ENCODE results near the gene SMAD3. TPM values are rescaled to one million over a fixed set of nuclear protein-coding genes. Genes with fewer than 3 reads are reported as not detected.
A peak's percentile ranks its signal among the peaks of the same experiment; 100 is the strongest.

The SMAD3 gene
- total and polyA plus RNA-seq, 7 donors, result 2.9 to 47.6 (median 29.3) TPM

DNA sequence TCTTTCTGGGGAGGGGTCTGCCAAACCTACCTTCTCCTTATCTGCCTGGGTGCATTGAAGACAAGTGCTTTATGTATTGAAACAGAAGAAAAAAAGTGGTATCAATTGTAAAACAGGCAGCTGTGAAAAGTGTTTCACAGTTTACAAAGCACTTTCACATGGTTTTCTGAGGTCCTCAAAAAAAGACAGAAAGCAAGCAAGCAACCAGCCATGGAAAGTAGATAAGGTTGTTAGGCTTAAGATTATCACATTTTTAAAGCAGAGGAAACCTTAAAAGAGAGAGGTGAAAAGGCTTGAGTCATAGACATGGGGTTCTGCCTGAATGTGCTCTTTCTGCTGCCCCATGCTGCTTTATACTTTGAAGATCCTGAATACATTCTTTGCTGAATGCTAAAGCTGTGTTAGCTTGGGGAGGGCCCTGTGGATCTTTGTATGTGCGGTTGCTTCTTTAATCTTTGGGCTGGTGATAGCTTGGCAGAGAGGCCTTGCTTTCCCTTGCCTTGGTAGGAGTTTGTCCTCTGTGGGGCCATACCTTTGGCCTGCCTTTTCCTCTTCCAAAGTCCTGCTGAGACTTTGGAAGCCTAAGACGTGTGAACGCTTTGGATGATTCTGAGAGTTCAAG is 2.6 kb downstream of the SMAD3 start:
- no peaks in the 10 kb centered on the region for H3K27me3 ChIP-seq (ENCODE audit: insufficient read depth in 3 of 3, low read length in 2 of 3)
- no peaks in the 10 kb centered on the region for H3K36me3 ChIP-seq (ENCODE audit: insufficient read depth in 1 of 2, low read depth in 1 of 2)
- WGBS, 3 donors, result 27 to 35% (median 34%) methylated on average over 3 of the region's 3 CpGs
- peaks cover 59% of the 10 kb centered on the region for H3K4me1 ChIP-seq
- intact Hi-C loops (cut with DNase I), result loop anchor here (5.0 to 10.0 kb wide), 6 partner anchors 41 to 237 kb away; partner anchors contain the start of genes AAGAB (in 2 of the 2) and IQCH (in 2 of the 2)
- TF ChIP-seq, protein P1, sequence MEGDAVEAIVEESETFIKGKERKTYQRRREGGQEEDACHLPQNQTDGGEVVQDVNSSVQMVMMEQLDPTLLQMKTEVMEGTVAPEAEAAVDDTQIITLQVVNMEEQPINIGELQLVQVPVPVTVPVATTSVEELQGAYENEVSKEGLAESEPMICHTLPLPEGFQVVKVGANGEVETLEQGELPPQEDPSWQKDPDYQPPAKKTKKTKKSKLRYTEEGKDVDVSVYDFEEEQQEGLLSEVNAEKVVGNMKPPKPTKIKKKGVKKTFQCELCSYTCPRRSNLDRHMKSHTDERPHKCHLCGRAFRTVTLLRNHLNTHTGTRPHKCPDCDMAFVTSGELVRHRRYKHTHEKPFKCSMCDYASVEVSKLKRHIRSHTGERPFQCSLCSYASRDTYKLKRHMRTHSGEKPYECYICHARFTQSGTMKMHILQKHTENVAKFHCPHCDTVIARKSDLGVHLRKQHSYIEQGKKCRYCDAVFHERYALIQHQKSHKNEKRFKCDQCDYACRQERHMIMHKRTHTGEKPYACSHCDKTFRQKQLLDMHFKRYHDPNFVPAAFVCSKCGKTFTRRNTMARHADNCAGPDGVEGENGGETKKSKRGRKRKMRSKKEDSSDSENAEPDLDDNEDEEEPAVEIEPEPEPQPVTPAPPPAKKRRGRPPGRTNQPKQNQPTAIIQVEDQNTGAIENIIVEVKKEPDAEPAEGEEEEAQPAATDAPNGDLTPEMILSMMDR (IDR thresholded peaks at IDR 0.05), result no peak
- H3K9me3 ChIP-seq, result no peaks in the 10 kb centered on the region
- H3K27ac ChIP-seq, result peak overlapping the region; percentile 92
- peak overlapping the region; percentile 91 for H3K4me3 ChIP-seq
- ATAC-seq (no peak), DNase-seq (no peak)

DNA sequence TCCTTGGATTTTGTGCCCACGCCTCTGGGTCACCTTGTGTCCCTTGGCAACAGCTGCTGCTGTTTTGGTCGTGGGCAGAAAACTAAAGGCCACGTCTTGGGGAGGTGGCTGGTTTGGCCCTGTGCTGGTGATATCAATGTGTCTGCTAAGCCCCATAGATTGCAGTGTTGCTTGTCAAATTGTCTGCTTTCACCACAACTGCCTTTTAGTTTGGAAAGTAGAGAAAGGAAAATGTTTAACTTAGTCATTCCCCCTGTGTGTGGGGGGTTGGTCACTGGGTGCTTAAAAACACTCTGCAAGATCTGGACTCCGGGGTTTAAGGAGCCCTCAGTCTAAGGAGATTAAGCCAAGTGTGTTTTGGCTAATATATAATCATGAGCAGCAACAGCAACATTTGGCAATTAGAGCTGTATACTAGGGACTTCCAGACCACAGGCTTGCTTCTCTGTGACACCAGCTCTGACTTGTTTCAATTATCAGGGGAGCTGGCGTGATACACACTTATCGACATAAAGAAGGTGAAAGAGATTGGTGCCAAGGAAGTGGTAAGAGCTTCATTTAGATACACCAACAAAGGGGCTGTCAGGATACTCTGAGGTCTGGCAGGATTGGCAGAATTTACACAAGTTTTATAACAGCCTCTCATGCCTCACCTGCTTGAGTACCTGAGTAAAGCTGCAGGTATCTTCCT is 3.5 kb downstream of the SMAD3 start:
- Histone ChIP-seq H3K4me1 (peaks cover 67% of the 10 kb centered on the region), H3K36me3 (ENCODE audit: insufficient read depth in 1 of 2, low read depth in 1 of 2) (no peaks in the 10 kb centered on the region), H3K27me3 (ENCODE audit: insufficient read depth in 3 of 3, low read length in 2 of 3) (no peaks in the 10 kb centered on the region), H3K27ac (peak overlapping the region; percentile 92), H3K4me3 (peak overlapping the region; percentile 91), H3K9me3 (no peaks in the 10 kb centered on the region)
- TF ChIP-seq, protein P1 (IDR thresholded peaks at IDR 0.05), result no peak
- DNase-seq (no peak), ATAC-seq (no peak)
- WGBS, 3 donors, result 25 to 44% (median 35%) methylated on average over 6 of the region's 6 CpGs
- intact Hi-C loops (cut with DNase I), result loop anchor here (5.0 to 10.0 kb wide), 6 partner anchors 42 to 236 kb away; partner anchors contain the start of genes AAGAB (in 2 of the 2) and IQCH (in 2 of the 2)

DNA sequence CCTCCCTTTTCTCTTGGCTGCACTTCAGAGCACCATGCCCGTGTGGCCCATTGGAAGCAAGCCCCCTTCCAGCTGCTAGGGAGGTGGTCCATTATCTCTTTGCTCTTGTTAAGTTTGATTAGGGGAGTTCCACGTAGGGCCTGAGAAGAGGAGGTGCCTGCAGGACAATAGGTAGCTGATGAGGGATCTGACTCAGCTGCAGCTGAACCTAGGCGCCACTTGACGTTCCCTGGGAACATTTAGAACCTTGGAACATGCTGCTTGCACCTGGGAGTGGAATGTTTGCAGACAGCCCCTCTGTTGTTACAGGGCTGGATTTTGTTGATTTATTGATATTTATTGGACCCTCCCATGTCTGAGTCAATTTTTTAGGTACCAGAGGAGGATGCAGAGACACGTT is 4.7 kb downstream of the SMAD3 start:
- Histone ChIP-seq H3K27ac (peak overlapping the region; percentile 92), H3K4me3 (no peak overlapping the region), H3K27me3 (ENCODE audit: insufficient read depth in 3 of 3, low read length in 2 of 3) (no peaks in the 10 kb centered on the region), H3K9me3 (no peaks in the 10 kb centered on the region), H3K4me1 (peaks cover 77% of the 10 kb centered on the region), H3K36me3 (ENCODE audit: insufficient read depth in 1 of 2, low read depth in 1 of 2) (no peaks in the 10 kb centered on the region)
- 35 to 78% (median 43%) methylated on average over 5 of the region's 5 CpGs for WGBS, 3 donors
- TF ChIP-seq, protein P1 (IDR thresholded peaks at IDR 0.05), result no peak
- ATAC-seq (peak in 1 of 4 donors; percentile 17), DNase-seq (no peak)
- intact Hi-C loops (cut with DNase I), result loop anchor here in 1 of 2 donors (10.0 kb wide), 1 partner anchor 1205 kb away; the partner anchor contains the start of gene FEM1B

DNA sequence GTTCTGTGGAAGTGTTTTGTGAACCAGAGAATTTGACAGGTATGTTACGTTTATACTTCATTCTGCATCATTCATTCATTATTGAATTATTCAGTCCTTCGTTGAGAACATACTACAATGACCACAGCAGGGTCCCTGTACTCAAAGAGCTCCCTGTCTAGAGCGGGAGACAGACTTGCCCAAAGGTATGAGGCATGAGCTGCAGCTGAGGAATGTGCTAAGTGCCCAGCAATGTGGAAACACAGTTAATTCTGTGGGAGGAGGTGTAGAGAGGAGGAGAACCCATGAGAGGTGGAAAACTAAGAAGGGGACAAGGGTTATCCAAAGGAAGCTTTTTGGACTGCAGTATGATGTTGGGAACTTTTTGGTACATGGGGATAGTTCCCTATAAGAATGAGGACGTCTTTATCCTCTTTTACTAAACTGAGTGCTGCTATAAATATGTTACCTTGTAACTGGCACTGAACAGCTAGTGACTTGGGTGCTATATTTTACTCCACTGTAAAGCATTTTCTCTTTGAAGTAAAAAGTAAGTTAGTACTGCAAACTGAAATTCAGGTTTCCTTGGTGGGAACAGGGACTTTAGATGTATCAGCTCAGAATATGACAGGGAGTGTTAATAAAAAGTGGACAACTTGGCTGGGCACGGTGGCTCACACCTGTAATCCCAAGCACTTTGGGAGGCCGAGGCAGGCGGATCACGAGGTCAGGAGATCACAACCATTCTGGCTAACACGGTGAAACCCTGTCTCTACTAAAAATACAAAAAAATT is 5.7 kb downstream of the SMAD3 start:
- Histone ChIP-seq H3K4me1 (peaks cover 87% of the 10 kb centered on the region), H3K27ac (peak overlapping the region; percentile 92), H3K9me3 (no peaks in the 10 kb centered on the region), H3K4me3 (no peak overlapping the region), H3K27me3 (ENCODE audit: insufficient read depth in 3 of 3, low read length in 2 of 3) (no peaks in the 10 kb centered on the region), H3K36me3 (ENCODE audit: insufficient read depth in 1 of 2, low read depth in 1 of 2) (no peaks in the 10 kb centered on the region)
- ATAC-seq (peak in 1 of 4 donors; percentile 53), DNase-seq (no peak)
- TF ChIP-seq, protein P1 (IDR thresholded peaks at IDR 0.05), result no peak
- intact Hi-C loops (cut with DNase I), result loop anchor here in 1 of 2 donors (10.0 kb wide), 1 partner anchor 1204 kb away; the partner anchor contains the start of gene FEM1B
- WGBS, 3 donors, result 63 to 87% (median 64%) methylated on average over 9 of the region's 9 CpGs
